ES-I3 (cell line): ENCODE results near the gene STK11.
A peak's percentile ranks its signal among the peaks of the same experiment; 100 is the strongest.

Experiments used
- H3K36me3 ChIP-seq: 2 replicates; pipeline ENCODE4 v1.6.1; 2013; ENCODE audit warnings: mild to moderate bottlenecking, low read length, control low read depth, moderate library complexity; ENCODE audit not compliant: insufficient read depth
- H3K4me1 ChIP-seq: 2 replicates; pipeline ENCODE4 v1.6.1; 2013; ENCODE audit warnings: mild to moderate bottlenecking, control low read depth, low read length; ENCODE audit not compliant: insufficient read depth
- H3K9ac ChIP-seq: 2 replicates; pipeline ENCODE4 v1.6.1; 2013; ENCODE audit warnings: low read depth, mild to moderate bottlenecking, low read length, moderate library complexity
- H3K9me3 ChIP-seq: 2 replicates; pipeline ENCODE4 v1.6.1; 2013; ENCODE audit warnings: mild to moderate bottlenecking, low read length, moderate library complexity; ENCODE audit not compliant: control insufficient read depth, insufficient read depth

The STK11 gene

DNA sequence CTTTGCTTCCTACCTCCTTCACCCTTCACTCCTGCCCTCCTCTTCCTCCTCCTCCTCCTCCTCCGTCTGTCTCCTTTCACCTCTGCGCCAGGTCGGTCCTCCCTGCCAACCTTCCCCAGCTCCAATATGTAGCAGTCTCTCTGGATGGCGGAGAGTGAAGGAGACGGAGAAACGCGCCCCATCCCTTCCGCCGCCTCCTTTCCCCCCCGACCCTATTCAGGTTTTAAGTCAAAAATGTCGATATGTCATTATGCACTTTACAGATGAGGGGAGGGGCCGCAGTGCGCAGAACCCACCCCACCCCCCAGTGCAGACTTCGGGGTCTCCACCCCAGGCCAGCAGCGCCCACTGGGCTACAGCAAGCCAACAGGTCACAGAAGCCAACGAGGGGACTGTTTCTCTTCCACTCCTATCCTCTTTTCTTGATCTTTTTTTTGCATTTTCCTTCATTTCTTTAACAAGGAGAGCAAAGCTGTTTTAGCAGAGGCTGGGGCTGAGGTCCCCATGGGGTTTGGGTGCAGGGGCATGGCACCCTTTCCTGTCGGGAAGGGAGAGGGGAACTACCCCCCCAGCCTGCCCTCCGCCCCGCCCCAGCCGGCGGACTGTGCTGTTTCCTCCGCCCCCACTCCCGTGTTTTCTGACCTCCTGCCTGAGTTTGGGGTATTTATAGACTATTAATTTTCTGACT, 52.0 kb downstream of the STK11 start:
- H3K4me1 ChIP-seq: peaks cover 12% of the 10 kb centered on the region; the same call in 1 of the 2 replicates
- H3K9me3 ChIP-seq: no peaks in the 10 kb centered on the region
- H3K36me3 ChIP-seq: peaks cover 26% of the 10 kb centered on the region
- no peak overlapping the region for H3K9ac ChIP-seq

DNA sequence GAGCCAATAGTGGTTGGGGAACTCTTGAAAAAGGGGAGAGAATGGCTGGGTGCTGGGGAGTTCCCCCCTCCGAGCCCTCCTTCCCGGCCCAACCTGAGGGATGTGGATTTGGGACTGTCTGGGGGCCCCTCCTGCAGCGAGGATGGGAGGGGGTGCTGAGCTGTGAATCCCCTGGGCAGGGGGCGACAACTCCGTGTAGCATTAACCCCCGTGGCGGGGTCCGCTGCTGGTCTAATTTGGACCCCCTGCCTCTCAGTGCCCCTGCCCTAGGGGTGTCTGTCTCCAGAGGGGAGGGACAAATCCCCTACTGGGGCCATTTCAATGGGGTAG, 52.5 kb downstream of the STK11 start:
- H3K4me1 ChIP-seq: peaks cover 15% of the 10 kb centered on the region; the same call in 1 of the 2 replicates
- H3K9ac ChIP-seq: no peak overlapping the region
- H3K36me3 ChIP-seq: peaks cover 26% of the 10 kb centered on the region
- no peaks in the 10 kb centered on the region for H3K9me3 ChIP-seq

DNA sequence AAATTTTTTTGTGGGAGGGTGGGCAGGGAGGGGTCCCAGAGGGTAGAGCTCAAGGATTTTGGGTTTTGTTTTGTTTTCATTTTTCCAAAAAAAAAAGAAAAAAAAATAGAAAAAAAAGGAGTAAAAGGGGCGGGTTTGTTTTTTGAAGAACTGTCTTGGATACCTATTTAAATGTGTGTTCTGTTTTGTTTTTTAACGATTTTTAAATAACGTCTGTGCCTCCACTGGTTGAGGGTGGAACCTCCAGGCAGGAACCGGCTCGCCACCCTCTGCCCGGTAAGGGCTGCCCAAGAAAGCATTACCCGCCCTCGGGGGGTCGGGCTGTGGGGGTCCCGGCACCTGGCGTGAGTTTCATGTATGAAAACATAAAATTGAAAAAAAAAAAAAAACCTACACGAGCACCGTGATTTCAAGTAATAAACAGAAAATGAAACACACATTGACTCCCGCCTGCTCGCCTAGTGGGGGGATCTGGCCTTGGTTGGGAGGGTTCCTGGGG, 53.2 kb downstream of the STK11 start:
- Histone ChIP-seq H3K9ac (0 out of 2 replicates have a peak overlapping the region, but pooled peaks have one; percentile 41), H3K36me3 (peaks cover 21% of the 10 kb centered on the region), H3K4me1 (peaks cover 14% of the 10 kb centered on the region; the same call in 1 of the 2 replicates), H3K9me3 (no peaks in the 10 kb centered on the region)

DNA sequence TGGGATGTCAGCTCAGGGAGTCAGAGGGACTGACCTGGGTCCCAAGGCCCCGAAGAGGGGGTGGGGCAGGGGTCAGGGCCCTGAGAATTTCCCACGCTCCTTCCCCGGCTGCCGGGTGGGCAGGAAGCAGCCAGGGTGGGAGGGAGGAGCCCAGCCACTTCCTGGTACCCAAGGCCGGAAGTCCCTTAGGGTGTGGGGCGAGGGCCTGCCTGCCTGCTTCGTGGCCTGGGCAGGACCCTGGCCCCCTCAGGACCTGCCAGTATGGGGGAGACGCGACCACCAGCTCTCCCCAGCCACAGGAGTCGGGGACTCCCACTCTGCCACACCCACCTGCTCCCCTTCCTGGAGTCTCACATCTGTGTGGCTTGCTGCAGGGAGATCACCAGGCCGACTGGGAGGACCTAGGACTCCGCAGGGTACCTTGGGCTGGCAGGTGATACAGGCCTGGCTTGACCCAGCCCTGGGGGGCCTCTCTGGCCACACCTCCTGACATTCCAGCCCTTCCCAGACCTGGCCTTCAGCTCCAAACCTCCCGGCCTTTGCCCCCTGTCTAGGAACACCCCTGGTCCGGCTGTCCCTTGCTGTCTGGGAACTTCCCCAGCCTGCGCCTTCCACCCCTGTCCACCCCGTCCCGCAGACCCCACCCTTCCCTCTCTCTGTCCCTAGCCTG, 53.8 kb downstream of the STK11 start:
- peaks cover 16% of the 10 kb centered on the region for H3K36me3 ChIP-seq
- no peaks in the 10 kb centered on the region for H3K9me3 ChIP-seq
- peak overlapping the region; percentile 41 for H3K9ac ChIP-seq
- peaks cover 14% of the 10 kb centered on the region; the same call in 1 of the 2 replicates for H3K4me1 ChIP-seq

DNA sequence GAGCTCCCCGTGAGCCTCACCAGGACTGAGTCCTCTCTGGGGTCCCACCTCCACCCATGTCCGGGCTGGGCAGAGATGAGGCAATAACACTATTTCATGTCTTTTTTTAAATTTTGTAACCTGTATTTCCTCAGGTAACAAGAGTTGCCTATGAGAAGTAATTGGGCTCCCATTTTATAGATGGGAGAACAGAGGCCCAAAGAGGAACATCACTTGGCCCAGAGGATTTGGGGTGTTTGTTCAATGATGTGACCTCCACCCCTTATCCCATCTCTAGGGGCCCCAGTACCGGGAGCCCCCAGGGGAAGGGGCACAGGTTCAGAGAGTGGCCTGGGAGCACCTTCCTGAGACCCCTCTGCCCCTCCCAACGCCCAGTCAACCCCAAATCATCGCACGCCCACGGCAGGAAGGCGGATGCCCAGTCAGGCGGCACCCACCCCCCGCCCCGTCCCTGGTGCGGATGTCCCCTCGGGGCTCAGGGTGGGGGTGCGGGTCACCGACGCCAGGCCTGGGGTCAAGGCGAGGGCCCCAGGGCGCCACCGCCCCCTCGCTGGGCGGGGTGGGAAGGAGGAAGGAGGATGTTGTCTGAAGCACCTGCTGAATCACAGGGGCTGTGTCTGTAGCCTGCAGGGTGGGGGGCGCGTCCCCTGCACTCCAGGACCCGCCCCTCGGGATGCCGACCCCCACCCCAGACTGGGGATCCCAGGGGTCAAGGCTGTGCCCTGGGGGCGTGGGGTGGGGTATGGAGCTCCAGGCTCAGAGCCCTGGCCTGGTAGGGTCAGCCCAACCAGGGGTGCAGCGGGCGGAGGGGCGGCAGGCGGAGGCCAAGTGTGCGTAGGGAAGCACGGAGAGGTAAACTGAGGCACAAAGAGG, 54.5 kb downstream of the STK11 start:
- Histone ChIP-seq H3K36me3 (peaks cover 8% of the 10 kb centered on the region), H3K4me1 (peaks cover 20% of the 10 kb centered on the region), H3K9ac (peak overlapping the region; percentile 41), H3K9me3 (no peaks in the 10 kb centered on the region)

DNA sequence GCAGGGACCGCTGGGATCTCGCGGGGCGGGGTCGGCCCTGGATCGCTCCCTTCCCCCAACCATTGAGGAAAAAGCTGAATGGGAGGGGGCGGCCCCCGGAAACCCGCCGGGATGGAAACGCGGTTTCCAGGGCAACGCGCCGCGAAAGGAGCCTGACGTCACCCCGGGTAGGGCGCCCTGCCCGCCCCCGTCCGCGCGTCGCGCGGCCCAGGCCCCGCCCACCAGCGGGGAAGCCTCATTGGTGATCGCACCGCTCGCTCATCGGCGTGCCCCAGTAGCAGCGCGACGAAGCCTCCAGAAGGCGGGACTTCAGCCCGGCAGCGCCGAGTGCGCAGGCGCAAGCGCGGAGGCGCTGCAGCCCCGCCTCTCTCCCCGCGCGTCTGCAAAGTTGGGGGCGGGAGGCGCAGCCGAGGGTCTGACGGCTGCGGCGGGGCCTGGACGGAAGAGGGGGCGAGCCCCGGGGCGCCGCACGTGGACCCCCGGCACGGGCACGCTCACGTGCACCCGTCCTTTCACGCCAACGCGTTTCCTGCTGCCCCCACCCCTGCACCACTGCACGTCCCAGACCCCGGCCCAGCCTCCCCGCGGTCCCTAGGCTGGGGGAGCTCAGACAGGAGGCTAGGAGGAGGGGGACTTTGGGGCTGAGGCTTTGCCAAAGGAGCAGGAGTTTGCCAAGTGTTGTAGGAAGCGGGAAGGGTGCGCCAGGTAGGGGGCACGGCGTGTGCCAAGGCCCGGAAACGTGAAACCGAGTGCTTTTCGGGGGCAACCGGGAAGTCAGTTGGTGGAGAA, 55.4 kb downstream of the STK11 start:
- Histone ChIP-seq H3K4me1 (peaks cover 22% of the 10 kb centered on the region), H3K9ac (peak overlapping the region; percentile 70), H3K36me3 (peaks cover under 1% of the 10 kb centered on the region), H3K9me3 (no peaks in the 10 kb centered on the region)

DNA sequence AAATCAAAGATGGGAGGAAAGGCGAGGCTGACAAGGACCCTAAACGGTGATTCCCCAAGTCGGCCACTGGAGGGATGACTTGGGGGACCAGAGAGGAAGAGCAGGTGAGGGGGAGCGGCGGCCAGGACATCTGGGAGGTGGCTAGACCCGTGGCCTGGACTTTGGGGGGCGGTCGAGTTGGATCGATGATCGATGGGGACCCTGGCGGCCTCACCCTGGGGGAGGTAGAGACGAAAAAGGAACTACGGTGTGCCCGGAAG, 55.9 kb downstream of the STK11 start:
- H3K4me1 ChIP-seq: peaks cover 22% of the 10 kb centered on the region
- H3K36me3 ChIP-seq: no peaks in the 10 kb centered on the region; the same call in none of the 2 replicates
- no peaks in the 10 kb centered on the region for H3K9me3 ChIP-seq
- peak overlapping the region; percentile 70 for H3K9ac ChIP-seq

DNA sequence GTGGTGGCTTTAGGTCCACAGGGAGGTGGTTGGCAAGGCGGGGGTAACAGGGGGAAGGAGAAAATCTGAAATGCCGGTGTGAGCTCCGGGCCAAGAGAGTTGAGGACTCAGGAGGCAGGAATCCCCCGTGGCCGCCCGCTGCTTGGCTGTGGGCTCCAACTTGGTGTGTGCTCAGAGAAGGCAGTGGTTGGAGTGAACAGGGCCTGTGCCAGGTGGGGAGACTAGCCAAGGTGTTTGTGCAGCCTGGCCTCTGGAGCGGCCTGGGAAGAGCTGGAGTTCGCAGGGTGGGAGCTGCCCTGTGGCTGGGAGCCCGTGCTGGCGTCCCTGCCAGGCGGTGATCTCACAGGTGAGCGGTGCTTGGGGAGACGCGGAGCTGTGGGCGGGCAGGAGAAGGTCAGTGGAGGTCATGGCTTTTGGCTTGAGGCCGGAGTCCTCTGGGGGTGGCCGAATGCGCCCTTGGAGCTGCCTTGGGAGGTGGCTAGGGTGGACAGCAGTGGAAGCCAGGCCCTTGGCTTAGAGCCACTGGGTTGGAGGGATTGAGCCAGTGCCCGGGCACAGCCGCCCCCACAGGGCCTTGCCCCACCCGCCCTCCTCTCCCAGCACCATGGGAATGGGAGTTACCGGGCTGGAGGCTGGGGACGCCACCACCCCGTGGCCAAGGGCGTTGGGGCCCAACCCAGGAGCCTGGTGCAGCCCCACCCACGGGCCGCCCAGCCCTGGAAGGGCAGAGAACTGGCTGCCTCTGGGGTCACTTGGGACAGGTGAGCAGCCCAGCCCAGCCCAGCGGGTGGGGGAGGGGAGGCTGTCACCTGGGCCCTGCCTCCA, 56.4 kb downstream of the STK11 start:
- H3K9ac ChIP-seq: peak overlapping the region; percentile 70

DNA sequence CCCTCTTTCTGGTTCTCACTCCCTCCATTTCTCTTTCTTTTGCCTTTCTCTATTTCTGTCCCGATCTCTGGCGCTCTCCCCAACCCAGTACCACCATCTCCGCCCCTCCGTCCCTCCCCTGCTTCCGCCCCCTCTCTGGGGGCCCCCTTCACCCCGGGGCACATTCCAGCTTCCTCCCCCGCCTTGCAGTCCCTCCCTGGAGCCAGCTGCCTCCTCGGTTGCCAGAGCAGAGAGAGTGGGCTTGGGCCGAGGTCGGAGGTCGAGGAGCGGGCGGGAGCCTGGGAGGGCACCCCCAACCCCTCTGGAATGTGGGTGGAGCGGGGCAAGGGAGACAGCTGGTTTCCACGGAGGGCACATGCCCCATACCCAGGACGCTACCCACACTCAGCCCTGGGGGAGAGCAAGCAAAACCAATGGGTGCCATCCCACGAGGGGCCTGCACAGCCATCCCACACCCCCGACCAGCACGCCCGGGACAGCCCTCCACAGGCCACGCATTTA, 57.1 kb downstream of the STK11 start:
- Histone ChIP-seq H3K9ac (peak overlapping the region; percentile 70), H3K4me1 (peaks cover 22% of the 10 kb centered on the region), H3K9me3 (no peaks in the 10 kb centered on the region), H3K36me3 (no peaks in the 10 kb centered on the region; the same call in 1 of the 2 replicates)

More for the DNA sequence above, 56.4 kb downstream of the STK11 start:
- peaks cover 22% of the 10 kb centered on the region for H3K4me1 ChIP-seq
- H3K9me3 ChIP-seq: no peaks in the 10 kb centered on the region
- H3K36me3 ChIP-seq: no peaks in the 10 kb centered on the region; the same call in 1 of the 2 replicates

DNA sequence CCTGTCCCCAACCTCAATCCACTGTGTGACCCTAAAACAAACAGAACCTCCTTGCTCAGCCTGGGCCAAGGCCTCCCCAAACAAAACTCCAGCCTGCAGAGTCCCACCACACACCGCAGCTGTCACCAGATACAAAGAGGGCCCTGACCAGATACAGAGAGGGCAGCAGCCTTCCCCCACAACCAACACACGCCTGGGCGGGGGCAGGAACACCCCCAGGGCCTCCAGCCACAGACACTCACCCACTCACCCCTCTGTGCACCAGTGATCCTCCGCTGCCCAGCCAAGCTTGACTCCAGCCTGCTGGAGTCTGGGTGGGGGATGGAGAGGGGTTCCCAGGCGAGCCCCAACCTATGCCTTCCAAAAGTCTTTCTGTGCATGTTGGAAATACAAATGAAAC, 57.6 kb downstream of the STK11 start:
- no peak overlapping the region for H3K9ac ChIP-seq

DNA sequence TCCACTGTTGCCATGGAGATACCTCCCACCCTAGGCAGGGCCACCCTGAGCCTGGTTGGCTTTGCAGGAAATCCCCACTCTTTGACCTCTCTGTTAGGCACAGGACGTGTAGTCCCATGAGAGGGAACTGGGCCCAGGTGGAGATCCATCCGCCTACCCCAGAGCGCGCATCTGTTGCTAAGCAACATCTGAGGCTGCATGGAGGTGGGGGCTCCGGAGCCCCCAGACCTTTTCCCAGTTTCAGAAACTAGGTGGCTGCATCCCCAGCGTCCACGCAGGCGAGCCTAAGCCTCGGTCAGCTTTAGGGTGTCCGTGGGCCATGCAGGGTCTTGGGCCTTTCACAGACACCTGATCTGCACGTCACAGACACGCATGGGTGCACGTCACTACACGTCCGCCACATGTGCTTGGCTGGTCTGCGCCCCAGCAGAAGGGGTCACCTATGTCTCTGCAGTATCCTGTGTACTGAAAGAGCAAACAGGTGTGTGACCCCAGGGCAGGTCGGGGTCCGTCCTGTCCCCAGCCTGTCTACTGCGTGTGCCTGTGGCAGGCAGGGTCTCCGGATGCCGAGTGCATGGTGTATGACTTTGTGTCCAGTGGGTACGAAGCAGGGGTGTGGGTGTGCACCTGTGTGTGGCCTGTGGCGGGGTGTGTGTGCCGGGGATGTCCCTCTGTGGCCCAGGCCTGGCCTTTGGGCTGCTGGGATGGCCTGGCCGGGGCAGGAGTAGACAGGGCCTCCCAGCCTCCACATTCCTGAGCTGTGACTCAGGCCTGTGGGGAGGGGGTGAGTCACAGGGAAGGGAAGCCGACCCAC, 59.4 kb downstream of the STK11 start:
- H3K9ac ChIP-seq: peak overlapping the region; percentile 7; the same call in 1 of the 2 replicates
- no peaks in the 10 kb centered on the region for H3K9me3 ChIP-seq
- H3K36me3 ChIP-seq: no peaks in the 10 kb centered on the region; the same call in 1 of the 2 replicates
- H3K4me1 ChIP-seq: peaks cover 20% of the 10 kb centered on the region

More for the DNA sequence above, 57.6 kb downstream of the STK11 start:
- H3K9me3 ChIP-seq: no peaks in the 10 kb centered on the region
- H3K4me1 ChIP-seq: peaks cover 22% of the 10 kb centered on the region
- no peaks in the 10 kb centered on the region; the same call in 1 of the 2 replicates for H3K36me3 ChIP-seq

DNA sequence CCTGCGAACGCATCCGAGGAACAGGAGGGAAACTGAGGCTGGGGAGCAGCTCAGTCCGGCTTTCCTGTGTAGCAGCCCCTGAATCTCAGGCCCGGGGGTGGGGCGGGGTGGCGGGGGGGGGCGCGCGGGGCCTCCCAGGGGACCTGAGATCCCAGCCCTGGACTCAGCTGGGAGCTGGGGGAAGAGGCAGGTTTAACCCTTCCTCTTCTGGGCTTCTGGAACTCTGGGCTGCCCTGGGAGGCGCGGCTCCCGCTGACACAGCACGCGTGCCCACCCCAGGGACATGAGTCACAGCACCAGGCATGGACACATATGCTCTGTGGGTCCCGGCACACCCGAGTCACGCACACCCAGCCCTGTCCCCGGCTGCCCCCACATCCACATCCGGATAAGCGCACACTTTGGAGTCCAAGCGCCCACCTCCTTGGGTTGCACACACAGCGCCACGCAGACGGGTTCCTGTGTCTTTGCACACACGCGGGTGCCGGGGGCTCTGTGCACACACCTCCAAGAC, 60.1 kb downstream of the STK11 start:
- H3K9ac ChIP-seq: peak overlapping the region; percentile 50

More for the DNA sequence above, 60.1 kb downstream of the STK11 start:
- H3K36me3 ChIP-seq: peaks cover 3% of the 10 kb centered on the region
- no peaks in the 10 kb centered on the region for H3K9me3 ChIP-seq
- H3K4me1 ChIP-seq: peaks cover 19% of the 10 kb centered on the region
